ENCODE data around the gene ZNF750.

- TF ChIP-seq, protein P1, sequence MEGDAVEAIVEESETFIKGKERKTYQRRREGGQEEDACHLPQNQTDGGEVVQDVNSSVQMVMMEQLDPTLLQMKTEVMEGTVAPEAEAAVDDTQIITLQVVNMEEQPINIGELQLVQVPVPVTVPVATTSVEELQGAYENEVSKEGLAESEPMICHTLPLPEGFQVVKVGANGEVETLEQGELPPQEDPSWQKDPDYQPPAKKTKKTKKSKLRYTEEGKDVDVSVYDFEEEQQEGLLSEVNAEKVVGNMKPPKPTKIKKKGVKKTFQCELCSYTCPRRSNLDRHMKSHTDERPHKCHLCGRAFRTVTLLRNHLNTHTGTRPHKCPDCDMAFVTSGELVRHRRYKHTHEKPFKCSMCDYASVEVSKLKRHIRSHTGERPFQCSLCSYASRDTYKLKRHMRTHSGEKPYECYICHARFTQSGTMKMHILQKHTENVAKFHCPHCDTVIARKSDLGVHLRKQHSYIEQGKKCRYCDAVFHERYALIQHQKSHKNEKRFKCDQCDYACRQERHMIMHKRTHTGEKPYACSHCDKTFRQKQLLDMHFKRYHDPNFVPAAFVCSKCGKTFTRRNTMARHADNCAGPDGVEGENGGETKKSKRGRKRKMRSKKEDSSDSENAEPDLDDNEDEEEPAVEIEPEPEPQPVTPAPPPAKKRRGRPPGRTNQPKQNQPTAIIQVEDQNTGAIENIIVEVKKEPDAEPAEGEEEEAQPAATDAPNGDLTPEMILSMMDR (IDR thresholded peaks at IDR 0.05; ENCODE audit: low read depth, low read length), result peak; percentile 93
- TF ChIP-seq, protein P2, sequence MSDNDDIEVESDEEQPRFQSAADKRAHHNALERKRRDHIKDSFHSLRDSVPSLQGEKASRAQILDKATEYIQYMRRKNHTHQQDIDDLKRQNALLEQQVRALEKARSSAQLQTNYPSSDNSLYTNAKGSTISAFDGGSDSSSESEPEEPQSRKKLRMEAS (IDR thresholded peaks at IDR 0.05; ENCODE audit: low read depth, low read length), result peak; percentile 81
- peak; percentile 80 for TF ChIP-seq MYC (IDR thresholded peaks at IDR 0.05; ENCODE audit: low read depth, low read length)
Measured at GRCh38 chr17:82781894-82782274, 57.9 kb downstream of the ZNF750 start.

Data from NB4 (cell line).